ENCODE measurements around the gene DNASE1L1. TPM values are rescaled to one million over a fixed set of nuclear protein-coding genes. Genes with fewer than 3 reads are reported as not detected.

Gene DNASE1L1
- polyA plus RNA-seq, 1 of the 3 experiments (the other 2 are of a cell fraction): 18.2 TPM

DNA sequence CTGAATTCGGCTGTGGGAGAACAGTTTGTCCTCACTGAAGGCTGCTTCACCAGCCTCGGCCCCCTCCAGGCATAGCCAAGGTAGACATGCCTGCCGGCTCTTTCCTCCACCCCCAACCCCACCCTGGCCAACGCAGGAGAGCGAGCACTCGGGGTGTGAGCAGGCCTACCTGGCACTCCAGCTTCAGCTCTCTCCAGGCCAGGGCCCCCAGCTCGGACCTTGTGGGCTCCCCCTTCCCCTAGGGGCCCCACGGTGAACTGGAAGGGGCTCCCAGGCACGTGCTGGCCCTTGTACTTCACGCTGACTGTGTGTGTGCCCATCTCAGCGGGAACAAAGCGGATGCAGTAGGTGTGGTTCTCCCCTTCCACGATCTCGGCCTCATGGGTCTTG lies 57.0 kb downstream of the DNASE1L1 start:
- Histone ChIP-seq H3K36me3 (replicated peaks in 1 of 2; ENCODE audit: control insufficient read depth in 1 of 2, insufficient read depth in 2 of 2, low read length in 1 of 2) (peaks cover 6 to 64% of the 10 kb centered on the region in 2 experiments), H3K9me2 (no peaks in the 10 kb centered on the region), H3K4me1 (ENCODE audit: control insufficient read depth in 1 of 2, insufficient read depth in 2 of 2, low read depth in 1 of 2, low read length in 1 of 2) (peaks cover 0 to 5% of the 10 kb centered on the region in 2 experiments; a peak in 1 of 4 replicates), H3K9me3 (no peaks in the 10 kb centered on the region), H3F3A (replicated peaks; ENCODE audit: insufficient read depth) (peaks cover 58% of the 10 kb centered on the region), H3K27me3 (ENCODE audit: insufficient read depth) (no peaks in the 10 kb centered on the region), H4K20me1 (ENCODE audit: insufficient read depth) (peaks cover 98% of the 10 kb centered on the region), H3K4me2 (no peak overlapping the region), H3K9ac (no peak overlapping the region), H3K79me2 (ENCODE audit: insufficient read depth) (peaks cover 9% of the 10 kb centered on the region), H3K27ac (ENCODE audit: low read depth in 2 of 2, low read length in 1 of 2) (no peak overlapping the region), H2AFZ (ENCODE audit: low read depth) (no peak overlapping the region), H3K4me3 (ENCODE audit: low read depth in 2 of 2, low read length in 1 of 2) (no peak overlapping the region)
- no peak for DNase-seq
- TF ChIP-seq USF1 (IDR thresholded peaks at IDR 0.05; ENCODE audit: borderline replicate concordance, low read depth): no peak
- no peak for TF ChIP-seq RAD21 (IDR thresholded peaks at IDR 0.05; ENCODE audit: low read length)
- no peak for TF ChIP-seq FOSL2 (IDR thresholded peaks at IDR 0.05; ENCODE audit: borderline replicate concordance, low read depth)
- TF ChIP-seq TAF1 (IDR thresholded peaks at IDR 0.05; ENCODE audit: borderline replicate concordance, low read depth, low read length): no peak
- TF ChIP-seq CTCF (IDR thresholded peaks at IDR 0.05): no peak
- no peak for TF ChIP-seq FOXM1 (IDR thresholded peaks at IDR 0.05; ENCODE audit: low read depth)
- no peak for TF ChIP-seq MXI1 (IDR thresholded peaks at IDR 0.05; ENCODE audit: low read depth, low read length)
- TF ChIP-seq TCF12 (IDR thresholded peaks at IDR 0.05): no peak
- no peak for TF ChIP-seq RXRA (IDR thresholded peaks at IDR 0.05; ENCODE audit: borderline replicate concordance, low read depth)
- no peak for TF ChIP-seq MAX (IDR thresholded peaks at IDR 0.05; ENCODE audit: low read depth)
- TF ChIP-seq EZH2phosphoT487 (IDR thresholded peaks at IDR 0.05; ENCODE audit: borderline replicate concordance, low read depth): no peak
- no peak for TF ChIP-seq NRF1 (IDR thresholded peaks at IDR 0.05; ENCODE audit: low read depth, low read length)
- TF ChIP-seq REST (IDR thresholded peaks at IDR 0.05; ENCODE audit: low read depth, low read length): no peak
- no peak for TF ChIP-seq RFX5 (IDR thresholded peaks at IDR 0.05; ENCODE audit: low read length)
- CTCF ChIA-PET: no interaction called here
- POLR2A ChIA-PET: no interaction called here
- WGBS (ENCODE audit: low lambda C conversion rate): 75% methylated on average over 5 of the region's 14 CpGs

Small RNA genes within 50 kb of the gene (small RNA-seq; reads per million reads assigned to genes)
- gene MIR6858 (0 reads per million in 7 experiments), gene SNORA70 (0 reads per million in 7 experiments)

Other genes starting within 250 kb of the DNASE1L1 start
- gene OPN1MW, start 226.7 kb downstream of the DNASE1L1 start, polyA plus RNA-seq (2012; rRNA removed): not detected in 2 replicates
- not detected in 2 replicates for gene OPN1MW2, start 189.5 kb downstream of the DNASE1L1 start, polyA plus RNA-seq (2012; rRNA removed)
- not detected in 2 replicates for gene OPN1MW3, start 151.7 kb downstream of the DNASE1L1 start, polyA plus RNA-seq (2012; rRNA removed)
- gene TEX28, start 114.1 kb downstream of the DNASE1L1 start, polyA plus RNA-seq (2012; rRNA removed): not detected in 2 replicates
- 0.02 TPM in 1 of 2 replicates, not detected in the other for gene TKTL1, start 113.5 kb downstream of the DNASE1L1 start, polyA plus RNA-seq (2012; rRNA removed)
- 364 and 550 TPM in 2 replicates for gene FLNA, start 34.6 kb downstream of the DNASE1L1 start, polyA plus RNA-seq (2012; rRNA removed)
- gene EMD, start 30.0 kb downstream of the DNASE1L1 start, polyA plus RNA-seq (2012; rRNA removed): 40.4 and 68.0 TPM in 2 replicates
- gene RPL10, start 10.9 kb downstream of the DNASE1L1 start, polyA plus RNA-seq (2012; rRNA removed): 4,562 and 7,172 TPM in 2 replicates
- gene TAFAZZIN, start 2.3 kb upstream of the DNASE1L1 start, polyA plus RNA-seq (2012; rRNA removed): 34.0 and 35.7 TPM in 2 replicates
- 92.2 and 102 TPM in 2 replicates for gene ATP6AP1, start 19.4 kb upstream of the DNASE1L1 start, polyA plus RNA-seq (2012; rRNA removed)
- gene GDI1, start 27.9 kb upstream of the DNASE1L1 start, polyA plus RNA-seq (2012; rRNA removed): 403 and 408 TPM in 2 replicates
- gene FAM50A, start 34.9 kb upstream of the DNASE1L1 start, polyA plus RNA-seq (2012; rRNA removed): 86.0 and 97.0 TPM in 2 replicates
- 28.3 and 33.2 TPM in 2 replicates for gene PLXNA3, start 49.0 kb upstream of the DNASE1L1 start, polyA plus RNA-seq (2012; rRNA removed)
- gene LAGE3, start 70.0 kb upstream of the DNASE1L1 start, polyA plus RNA-seq (2012; rRNA removed): 29.3 and 37.2 TPM in 2 replicates
- gene UBL4A, start 77.4 kb upstream of the DNASE1L1 start, polyA plus RNA-seq (2012; rRNA removed): 27.4 and 27.8 TPM in 2 replicates
- 28.4 and 29.7 TPM in 2 replicates for gene SLC10A3, start 81.4 kb upstream of the DNASE1L1 start, polyA plus RNA-seq (2012; rRNA removed)
- gene FAM3A, start 107.0 kb upstream of the DNASE1L1 start, polyA plus RNA-seq (2012; rRNA removed): 36.7 and 42.1 TPM in 2 replicates
- 70.1 and 131 TPM in 2 replicates for gene G6PD, start 137.6 kb upstream of the DNASE1L1 start, polyA plus RNA-seq (2012; rRNA removed)
- gene IKBKG, start 138.4 kb upstream of the DNASE1L1 start, polyA plus RNA-seq (2012; rRNA removed): 32.5 and 36.4 TPM in 2 replicates
- not detected in 2 replicates for gene CTAG1A, start 175.9 kb upstream of the DNASE1L1 start, polyA plus RNA-seq (2012; rRNA removed)
- gene CTAG1B, start 210.0 kb upstream of the DNASE1L1 start, polyA plus RNA-seq (2012; rRNA removed): not detected in 2 replicates
- gene CTAG2, start 244.3 kb upstream of the DNASE1L1 start, polyA plus RNA-seq (2012; rRNA removed): 3.7 and 6.8 TPM in 2 replicates

All from SK-N-SH (cell line).